AG04450 (cell line): ENCODE results near the gene EIPR1. TPM values are rescaled to one million over a fixed set of nuclear protein-coding genes. Genes with fewer than 3 reads are reported as not detected.
"Not testable (repeated sequence)": the region's sequence is repeated elsewhere in the genome, so short reads cannot be mapped to it uniquely, and the experiment has no call there.

Experiments
- CTCF ChIA-PET: fragments of 300-600, 350-600 bp; formaldehyde crosslinking; extraction: SDS; loops from one replicate; lab custom pipeline; 2022; ENCODE audit warnings: antibody characterized with exemption, inconsistent platforms; lab: Charles Lee
- POLR2A ChIA-PET: fragments of 350-600 bp; formaldehyde crosslinking; extraction: SDS; loops from one replicate; lab custom pipeline; 2021; ENCODE audit warnings: antibody characterized with exemption, inconsistent platforms; lab: Yijun Ruan, JAX
- DNase-seq: peaks from one replicate; pipeline ENCODE4 v3.0.0-alpha.2; 2011; ENCODE audit warnings: low read depth, low spot score
- H3K27ac ChIP-seq: one replicate; pipeline ENCODE4 v1.5.1; 2012; ENCODE audit warnings: low read depth, low read length, control low read depth
- H3K27me3 ChIP-seq: one replicate; pipeline ENCODE4 v1.6.0; 2012; ENCODE audit warnings: low read length; ENCODE audit not compliant: control insufficient read depth, insufficient read depth
- H3K4me3 ChIP-seq: 2 replicates; pipeline ENCODE4 v1.5.1; 2011; ENCODE audit warnings: mild to moderate bottlenecking, low read depth, low read length, control low read depth
- H3K9me3 ChIP-seq: 2 replicates; pipeline ENCODE4 v1.5.1; 2012; ENCODE audit warnings: low read length; ENCODE audit not compliant: control insufficient read depth, insufficient read depth
- CTCF ChIP-seq: IDR thresholded peaks from 2 replicates; pipeline ENCODE4 v1.5.1; 2011; ENCODE audit warnings: low read depth, low read length, control low read depth, inconsistent platforms
- polyA plus RNA-seq: library from polyadenylated mRNA; depleted of rRNA; stranded (reverse); fragments of >200 nt; gene quantifications from 2 replicates; pipeline ENCODE4 v1.2.3, GENCODE V29; 2011

Gene EIPR1
- polyA plus RNA-seq, 1 experiment: 33.2 TPM

DNA sequence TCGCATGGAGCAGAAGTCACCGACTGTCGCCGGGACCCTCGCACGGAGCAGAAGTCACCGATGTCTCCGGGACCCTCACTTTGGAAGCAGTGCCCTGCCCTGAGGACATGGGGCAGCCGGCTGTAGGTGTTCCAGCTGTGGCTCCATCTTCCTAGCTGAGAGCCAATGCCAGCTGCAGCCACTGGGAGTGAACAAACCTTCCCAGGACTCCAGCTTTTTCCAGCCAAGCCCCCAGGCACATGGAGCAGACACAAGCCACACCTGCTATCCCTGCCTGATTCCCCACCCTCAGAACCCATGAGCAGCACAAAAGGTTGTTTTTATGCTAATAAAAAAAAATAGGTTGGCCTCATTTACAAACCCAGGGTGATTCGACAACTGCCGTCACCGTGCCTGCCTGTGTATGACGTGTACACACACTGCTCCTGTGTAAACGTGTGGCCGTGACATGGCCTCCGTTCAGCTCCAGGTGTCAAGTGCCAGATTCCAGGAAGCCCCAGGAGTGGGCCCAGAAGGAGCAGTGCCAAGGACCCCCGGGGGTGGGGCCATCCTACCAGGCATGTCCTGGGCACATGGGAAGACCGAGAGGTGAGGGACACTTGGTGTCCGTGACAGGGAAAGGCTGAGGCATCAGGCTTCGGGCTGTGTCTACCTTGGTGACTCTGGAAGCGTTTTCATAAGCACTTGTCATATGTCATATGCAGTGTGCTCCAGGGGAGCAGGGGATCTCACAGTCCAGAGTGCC is 91.5 kb downstream of the EIPR1 start:
- H3K27me3 ChIP-seq: no peaks in the 10 kb centered on the region
- no peak for DNase-seq
- peaks cover 16% of the 10 kb centered on the region; the same call in 1 of the 2 replicates for H3K9me3 ChIP-seq
- no peak overlapping the region for H3K4me3 ChIP-seq
- H3K27ac ChIP-seq: no peak overlapping the region
- ChIA-PET CTCF (no interaction called here), POLR2A (no interaction called here)
- no peak for TF ChIP-seq CTCF

DNA sequence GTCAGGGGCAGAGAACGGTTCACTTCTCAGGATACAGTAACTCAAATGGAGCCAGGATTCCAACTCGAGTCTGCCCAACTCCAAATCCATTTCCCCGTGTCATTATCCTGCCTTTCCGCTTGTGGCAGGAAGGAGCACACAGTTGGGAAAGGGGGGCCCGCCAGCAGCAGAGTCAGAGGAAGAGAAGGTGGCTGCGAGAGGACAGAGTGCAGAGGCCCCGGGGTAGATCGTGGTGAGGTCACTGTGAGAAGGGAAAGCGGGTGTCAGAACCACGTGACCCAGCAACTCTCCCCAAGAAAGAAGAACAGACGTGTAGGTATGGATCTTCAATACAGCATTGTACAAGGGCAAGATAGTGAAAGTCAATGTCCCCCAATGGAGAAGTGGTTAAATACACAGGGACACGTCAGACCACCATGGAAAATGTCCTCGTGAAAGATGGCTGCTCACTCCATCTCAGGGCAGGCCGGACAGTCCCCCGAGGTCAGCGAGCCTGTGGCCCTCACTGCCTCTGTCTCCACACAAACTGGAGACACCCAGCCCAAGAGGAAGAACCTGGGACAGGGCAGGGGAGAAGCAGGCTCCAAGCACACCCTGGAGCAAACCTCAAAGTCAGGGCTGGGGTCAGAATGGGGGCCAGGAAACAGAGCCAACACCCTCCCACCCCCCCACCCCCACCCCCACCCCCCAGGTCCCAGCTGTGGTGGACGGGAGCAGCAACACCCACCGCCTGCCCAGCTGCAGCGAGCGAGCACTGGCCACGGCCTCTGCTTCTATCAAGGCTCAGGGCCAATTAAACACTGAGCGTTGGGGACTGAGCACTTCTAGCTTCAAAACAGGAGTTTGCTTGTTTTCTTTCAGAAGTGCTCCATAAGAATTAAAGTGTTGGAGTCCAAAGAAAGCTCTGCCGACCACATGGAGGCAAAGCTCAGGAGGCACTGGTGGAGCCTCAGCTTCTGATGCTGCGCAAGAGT is 92.7 kb downstream of the EIPR1 start:
- DNase-seq: no peak
- no peak overlapping the region for H3K27ac ChIP-seq

GRCh38 chr2:3283876-3284656 is 93.6 kb downstream of the EIPR1 start:
- DNase-seq, CTCF ChIA-PET: not testable (repeated sequence)
- H3K9me3 ChIP-seq: peaks cover 16% of the 10 kb centered on the region; the same call in 1 of the 2 replicates

More for the DNA sequence above, 92.7 kb downstream of the EIPR1 start:
- CTCF ChIA-PET: interaction anchor here (0.6 kb wide), 1 partner anchor 13 kb away, joined by 4 read pairs; no protein-coding TSS in a partner anchor
- H3K9me3 ChIP-seq: peaks cover 16% of the 10 kb centered on the region; the same call in 1 of the 2 replicates
- no peak for TF ChIP-seq CTCF
- no peak overlapping the region for H3K4me3 ChIP-seq
- POLR2A ChIA-PET: no interaction called here
- H3K27me3 ChIP-seq: no peaks in the 10 kb centered on the region

DNA sequence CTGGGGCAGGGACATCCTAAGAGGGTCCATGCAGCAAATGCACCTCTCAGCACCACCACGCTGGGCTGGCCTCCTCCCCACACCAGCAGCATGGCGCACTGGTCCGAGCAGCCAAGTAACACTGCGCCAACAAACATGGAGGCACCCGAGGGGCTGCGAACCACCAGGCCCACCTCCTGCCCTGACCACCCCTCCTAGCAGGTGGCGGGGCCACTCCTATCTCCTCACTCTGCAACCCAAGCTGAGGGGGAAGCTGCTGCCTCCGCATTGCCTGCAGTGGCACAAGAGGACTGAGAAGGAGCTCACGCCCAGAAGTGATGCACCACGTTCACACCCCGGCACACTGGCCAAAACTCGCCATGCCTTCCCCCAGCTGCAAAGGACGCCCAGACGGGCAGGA is 94.4 kb downstream of the EIPR1 start:
- CTCF ChIA-PET: interaction anchor here (0.8 kb wide), 1 partner anchor 28 kb away, joined by 5 read pairs; no protein-coding TSS in a partner anchor

More at GRCh38 chr2:3283876-3284656, 93.6 kb downstream of the EIPR1 start:
- H3K27ac ChIP-seq, H3K27me3 ChIP-seq, H3K4me3 ChIP-seq, POLR2A ChIA-PET: not testable (repeated sequence)

More for the DNA sequence above, 94.4 kb downstream of the EIPR1 start:
- H3K27ac ChIP-seq: no peak overlapping the region
- POLR2A ChIA-PET: interaction anchor here (0.7 kb wide), 1 partner anchor 85 kb away, joined by 4 read pairs; no protein-coding TSS in a partner anchor
- no peak overlapping the region for H3K4me3 ChIP-seq
- no peak for DNase-seq
- TF ChIP-seq CTCF: no peak
- H3K27me3 ChIP-seq: no peaks in the 10 kb centered on the region
- peaks cover 14% of the 10 kb centered on the region; the same call in 1 of the 2 replicates for H3K9me3 ChIP-seq
